GM12892 (cell line): Measurements from ENCODE around the gene CXXC4.

ENCODE experiments used
- POLR2A ChIP-seq: IDR thresholded peaks from 2 replicates; pipeline ENCODE4 v1.6.1; 2011; ENCODE audit warnings: low read depth, low read length, control low read depth
- POLR2AphosphoS5 ChIP-seq: IDR thresholded peaks from 2 replicates; pipeline ENCODE4 v1.6.1; 2011; ENCODE audit warnings: low read depth, low read length, control low read depth
- TAF1 ChIP-seq: IDR thresholded peaks from 2 replicates; pipeline ENCODE4 v1.6.1; 2011; ENCODE audit warnings: low read depth, mild to moderate bottlenecking, control low read depth, low read length, borderline replicate concordance

DNA sequence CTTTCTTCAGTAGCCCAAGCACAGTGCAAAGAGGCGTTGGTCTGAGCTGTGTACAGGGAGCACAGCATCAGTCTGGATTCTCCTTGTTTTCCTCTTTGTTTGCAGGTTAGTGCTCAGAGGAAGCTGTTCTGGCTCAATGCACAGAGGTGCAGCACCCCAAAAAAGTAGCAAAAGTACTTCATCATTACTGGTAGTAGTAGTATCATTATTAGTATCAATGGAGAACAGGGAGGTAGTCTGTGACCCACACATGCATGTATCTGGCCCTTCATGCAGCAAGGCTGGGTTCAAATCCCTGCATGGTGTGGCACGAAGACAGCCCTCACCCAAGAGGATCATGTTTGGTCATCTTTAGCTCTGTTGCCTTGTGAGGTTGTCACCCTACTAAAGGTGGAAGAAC, 68.7 kb downstream of the CXXC4 start:
- TF ChIP-seq POLR2A: no peak
- TF ChIP-seq TAF1: no peak
- no peak for TF ChIP-seq POLR2AphosphoS5
